GM23248 (cell line): Measurements from ENCODE around the gene PRKG2. TPM values are rescaled to one million over a fixed set of nuclear protein-coding genes. Genes with fewer than 3 reads are reported as not detected.

Experiments
- DNase-seq: peaks from one replicate; pipeline ENCODE4 v3.0.0-alpha.2; 2015
- H2AFZ ChIP-seq: fragments of 200-600 bp; sonication (generic); 2 replicates; pipeline ENCODE4 v1.6.1; 2016; ENCODE audit warnings: antibody characterized with exemption
- H3F3A ChIP-seq: fragments of 200-600 bp; sonication (generic); 2 replicates; pipeline ENCODE4 v1.6.1; 2016; ENCODE audit warnings: mild to moderate bottlenecking, antibody characterized with exemption, mixed run types; ENCODE audit not compliant: insufficient read depth
- H3K27ac ChIP-seq: fragments of 200-600 bp; sonication (generic); 2 replicates; pipeline ENCODE4 v1.5.1; 2016; ENCODE audit warnings: mild to moderate bottlenecking
- H3K27me3 ChIP-seq: fragments of 200-600 bp; sonication (generic); replicated peaks from 2 replicates; pipeline ENCODE4 v1.6.1; 2016; ENCODE audit warnings: mild to moderate bottlenecking; ENCODE audit not compliant: insufficient read depth
- H3K36me3 ChIP-seq: fragments of 200-600 bp; sonication (generic); 2 replicates; pipeline ENCODE4 v1.6.1; 2016; ENCODE audit warnings: low read depth, mild to moderate bottlenecking
- H3K4me1 ChIP-seq: fragments of 200-600 bp; sonication (generic); 2 replicates; pipeline ENCODE4 v1.6.1; 2016; ENCODE audit warnings: mild to moderate bottlenecking; ENCODE audit not compliant: insufficient read depth
- H3K4me2 ChIP-seq: fragments of 200-600 bp; sonication (generic); one replicate; pipeline ENCODE4 v1.6.1; 2016; ENCODE audit warnings: mild to moderate bottlenecking; ENCODE audit not compliant: unreplicated experiment
- H3K4me3 ChIP-seq: fragments of 200-600 bp; sonication (generic); 2 replicates; pipeline ENCODE4 v1.5.1; 2016; ENCODE audit warnings: mild to moderate bottlenecking
- H3K79me2 ChIP-seq: fragments of 200-600 bp; sonication (generic); 2 replicates; pipeline ENCODE4 v1.6.1; 2016; ENCODE audit warnings: mild to moderate bottlenecking; ENCODE audit not compliant: insufficient read depth
- H3K9ac ChIP-seq: fragments of 200-600 bp; sonication (generic); 2 replicates; pipeline ENCODE4 v1.6.1; 2016; ENCODE audit warnings: mild to moderate bottlenecking
- H3K9me2 ChIP-seq: fragments of 200-600 bp; sonication (generic); 2 replicates; pipeline ENCODE4 v1.6.1; 2016; ENCODE audit warnings: mixed run types, mild to moderate bottlenecking, moderate library complexity; ENCODE audit not compliant: insufficient read depth
- H3K9me3 ChIP-seq: fragments of 200-600 bp; sonication (generic); one replicate; pipeline ENCODE4 v1.6.1; 2017; ENCODE audit warnings: low read depth
- H4K20me1 ChIP-seq: fragments of 200-600 bp; sonication (generic); 2 replicates; pipeline ENCODE4 v1.6.0; 2016; ENCODE audit not compliant: insufficient read depth
- EZH2 ChIP-seq: fragments of 200-600 bp; sonication (generic); IDR thresholded peaks from 2 replicates; pipeline ENCODE4 v1.6.1; 2018; ENCODE audit warnings: antibody characterized with exemption, mild to moderate bottlenecking; ENCODE audit not compliant: insufficient read depth, poor library complexity, severe bottlenecking
- EZH2phosphoT487 ChIP-seq: fragments of 200-600 bp; sonication (generic); IDR thresholded peaks from 2 replicates; pipeline ENCODE4 v1.6.1; 2018; ENCODE audit warnings: antibody characterized with exemption, moderate library complexity, mild to moderate bottlenecking, low read depth; ENCODE audit not compliant: insufficient read depth
- WGBS, 2 experiments: methylation state at CpG; one replicate each; pipeline ENCODE4 v1.1.6; 2015 to 2017; ENCODE audit warnings: low lambda C conversion rate in 2 of 2, low coverage in 1 of 2; ENCODE audit errors: missing lambda C conversion rate in 2 of 2; 5-methylcytosine and 5-hydroxymethylcytosine counted together
- in situ Hi-C: fragments of 300-500 bp; cut with MboI; formaldehyde crosslinking; loops from 2 replicates; pipeline ENCODE4 v1.15.0; 2020
- polyA plus RNA-seq: library from polyadenylated mRNA; unstranded; fragments of >200 nt; fragmentation: Nextera tagmentation; extraction: Ambion mirVana; gene quantifications from 2 replicates; pipeline ENCODE4 v1.2.1, GENCODE V29; 2016
- total RNA-seq: library from RNA; depleted of rRNA; stranded (reverse); fragments of >200 nt; shearing (Covaris generic); gene quantifications from 2 replicates; pipeline ENCODE4 v1.2.3, GENCODE V29; 2014

PRKG2 gene
- total and polyA plus RNA-seq, 2 experiments from 2014 or later, result 4.7 to 7.3 TPM

DNA sequence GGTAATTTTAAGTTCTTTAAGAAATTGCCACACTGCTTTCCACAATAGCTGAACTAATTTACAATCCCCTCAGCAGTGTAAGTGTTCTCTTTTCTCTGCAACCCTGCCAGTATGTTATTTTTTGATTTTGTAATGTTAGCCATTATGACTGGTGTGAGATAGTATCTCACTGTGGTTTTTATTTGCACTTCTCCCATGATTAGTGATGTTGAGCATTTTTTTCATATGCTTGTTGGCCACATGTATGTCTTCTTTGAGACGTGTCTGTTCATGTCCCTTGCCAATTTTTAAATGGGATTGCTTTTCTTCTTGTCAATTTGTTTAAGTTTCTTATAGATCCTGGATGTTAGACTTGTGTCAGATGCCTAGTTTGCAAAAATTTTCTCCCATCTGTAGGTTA is 98.5 kb downstream of the PRKG2 start:
- Histone ChIP-seq H4K20me1 (no peaks in the 10 kb centered on the region), H3K4me2 (no peak overlapping the region), H2AFZ (no peak overlapping the region), H3K36me3 (no peaks in the 10 kb centered on the region), H3K27me3 (no peaks in the 10 kb centered on the region), H3K9me3 (no peaks in the 10 kb centered on the region), H3K79me2 (no peaks in the 10 kb centered on the region), H3K27ac (no peak overlapping the region), H3K9me2 (no peaks in the 10 kb centered on the region), H3K4me3 (no peak overlapping the region), H3K4me1 (peaks cover 9% of the 10 kb centered on the region), H3K9ac (no peak overlapping the region), H3F3A (no peaks in the 10 kb centered on the region)
- DNase-seq, result no peak
- WGBS, 2 experiments, result 21 to 35% methylated on average over 1 of the region's 1 CpG
- TF ChIP-seq EZH2phosphoT487 (no peak), EZH2 (no peak)
- in situ Hi-C loops, result no loop called here

DNA sequence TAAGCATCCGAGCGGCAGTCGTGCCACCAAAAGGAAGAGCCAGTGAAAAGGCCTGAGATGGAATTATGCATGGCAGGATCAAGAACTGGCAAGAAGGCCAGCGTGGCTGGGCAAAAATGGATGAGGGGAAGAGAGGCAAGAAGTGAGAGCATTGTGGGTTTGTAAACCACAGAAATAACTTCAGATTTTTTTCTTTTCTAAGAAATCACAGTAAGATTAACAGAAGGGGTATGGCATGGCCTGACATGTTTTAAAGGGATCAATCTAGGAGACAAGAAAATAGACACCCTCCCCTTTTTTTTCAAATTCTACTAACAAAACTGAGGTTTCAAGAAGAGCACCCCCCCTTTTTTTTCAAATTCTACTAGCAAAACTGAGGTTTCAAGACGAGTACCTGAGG is 102.0 kb downstream of the PRKG2 start:
- DNase-seq, result no peak

DNA sequence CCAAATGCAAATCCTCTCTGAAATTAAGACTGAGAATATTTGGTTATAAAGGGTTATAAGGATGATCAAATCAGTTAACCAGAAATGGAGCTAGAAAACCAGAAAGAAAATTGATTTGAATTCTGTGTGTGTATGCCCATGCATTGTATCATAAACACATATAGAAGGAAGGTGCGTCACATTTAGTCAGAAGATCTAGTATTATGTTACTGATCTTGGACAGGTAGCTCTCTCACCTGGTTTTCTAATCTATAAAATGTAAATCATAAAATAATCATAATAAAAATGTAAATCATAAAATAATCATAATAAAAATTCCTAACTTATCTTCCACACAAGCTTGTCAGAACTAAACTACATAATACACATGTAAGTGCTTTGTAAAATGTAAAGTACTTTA is 105.7 kb downstream of the PRKG2 start:
- no peaks in the 10 kb centered on the region for H3K9me2 ChIP-seq
- H3K4me1 ChIP-seq, result peaks cover 9% of the 10 kb centered on the region
- H3F3A ChIP-seq, result no peaks in the 10 kb centered on the region

More for the DNA sequence above, 102.0 kb downstream of the PRKG2 start:
- no peak for TF ChIP-seq EZH2
- TF ChIP-seq EZH2phosphoT487, result no peak
- Histone ChIP-seq H3F3A (no peaks in the 10 kb centered on the region), H3K79me2 (no peaks in the 10 kb centered on the region), H4K20me1 (no peaks in the 10 kb centered on the region), H3K9me2 (no peaks in the 10 kb centered on the region), H3K9ac (no peak overlapping the region), H3K27ac (no peak overlapping the region), H3K4me3 (no peak overlapping the region), H3K27me3 (no peaks in the 10 kb centered on the region), H3K4me2 (no peak overlapping the region), H2AFZ (no peak overlapping the region), H3K4me1 (peaks cover 9% of the 10 kb centered on the region), H3K9me3 (no peaks in the 10 kb centered on the region), H3K36me3 (no peaks in the 10 kb centered on the region)
- in situ Hi-C loops, result no loop called here
- 97 to 98% methylated on average over 5 of the region's 5 CpGs for WGBS, 2 experiments

DNA sequence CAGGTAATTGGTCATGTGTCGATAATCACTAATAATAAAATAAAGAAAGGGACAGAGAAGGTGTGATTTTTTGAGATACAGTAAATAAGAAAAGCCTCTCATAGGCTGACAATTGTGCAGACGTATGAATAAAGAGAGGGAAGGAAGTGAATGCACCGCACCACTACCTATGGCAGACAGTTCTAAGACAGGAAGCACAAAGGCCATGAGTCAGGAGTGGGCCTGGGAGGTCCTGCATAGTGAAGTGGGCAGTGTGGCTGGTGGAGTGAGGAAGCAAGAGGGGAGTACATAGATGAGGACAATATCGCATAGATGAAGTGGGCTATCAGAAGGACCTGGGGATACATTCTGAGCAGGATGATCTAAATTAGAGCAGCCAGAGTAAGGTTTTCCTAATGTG is 108.9 kb downstream of the PRKG2 start:
- no peak overlapping the region for H3K4me3 ChIP-seq
- WGBS, 2 experiments, result 97% methylated on average over 4 of the region's 4 CpGs
- H3F3A ChIP-seq, result no peaks in the 10 kb centered on the region
- H3K9me3 ChIP-seq, result no peaks in the 10 kb centered on the region
- TF ChIP-seq EZH2 (no peak), EZH2phosphoT487 (no peak)
- H3K27ac ChIP-seq, result no peak overlapping the region
- no peak overlapping the region for H3K9ac ChIP-seq
- no peak overlapping the region for H2AFZ ChIP-seq
- H3K9me2 ChIP-seq, result no peaks in the 10 kb centered on the region
- in situ Hi-C loops, result no loop called here
- H4K20me1 ChIP-seq, result no peaks in the 10 kb centered on the region
- H3K4me1 ChIP-seq, result no peaks in the 10 kb centered on the region
- no peaks in the 10 kb centered on the region for H3K36me3 ChIP-seq
- DNase-seq, result no peak
- no peaks in the 10 kb centered on the region for H3K27me3 ChIP-seq
- no peaks in the 10 kb centered on the region for H3K79me2 ChIP-seq
- no peak overlapping the region for H3K4me2 ChIP-seq

More for the DNA sequence above, 105.7 kb downstream of the PRKG2 start:
- H3K27me3 ChIP-seq, result no peaks in the 10 kb centered on the region
- no peak overlapping the region for H3K4me2 ChIP-seq
- H3K27ac ChIP-seq, result no peak overlapping the region
- no peaks in the 10 kb centered on the region for H4K20me1 ChIP-seq
- no peaks in the 10 kb centered on the region for H3K79me2 ChIP-seq
- WGBS, 2 experiments, result 97 to 100% methylated on average over 1 of the region's 1 CpG
- H3K9me3 ChIP-seq, result no peaks in the 10 kb centered on the region
- H3K36me3 ChIP-seq, result no peaks in the 10 kb centered on the region
- no peak overlapping the region for H3K9ac ChIP-seq
- no peak overlapping the region for H2AFZ ChIP-seq
- in situ Hi-C loops, result no loop called here
- no peak overlapping the region for H3K4me3 ChIP-seq
- DNase-seq, result no peak
- TF ChIP-seq EZH2 (no peak), EZH2phosphoT487 (no peak)

DNA sequence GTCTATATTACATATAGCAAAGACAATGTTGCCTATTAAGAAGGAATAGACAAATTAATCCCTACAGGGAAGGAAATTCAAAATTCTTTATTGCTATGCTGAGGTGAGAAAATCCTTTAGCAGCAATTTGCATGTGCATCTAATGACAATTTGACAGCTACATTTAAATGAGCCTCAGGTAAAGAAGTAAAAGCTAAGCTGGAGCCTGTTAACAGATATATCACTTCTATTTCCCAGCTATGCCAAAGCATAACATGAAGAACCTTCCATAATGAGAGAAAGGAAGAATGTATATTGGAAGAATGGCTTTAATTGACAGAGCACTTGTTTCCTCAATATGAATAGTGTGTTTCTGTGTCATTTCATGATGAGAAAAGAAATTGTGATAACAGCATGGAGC is 112.9 kb downstream of the PRKG2 start:
- no peaks in the 10 kb centered on the region for H3K9me3 ChIP-seq
- H2AFZ ChIP-seq, result no peak overlapping the region
- no peak overlapping the region for H3K27ac ChIP-seq
- no peaks in the 10 kb centered on the region for H3K9me2 ChIP-seq
- no peak overlapping the region for H3K9ac ChIP-seq
- TF ChIP-seq EZH2, result no peak
- TF ChIP-seq EZH2phosphoT487, result no peak
- H3F3A ChIP-seq, result no peaks in the 10 kb centered on the region
- DNase-seq, result no peak
- no peak overlapping the region for H3K4me3 ChIP-seq
- H3K4me1 ChIP-seq, result no peaks in the 10 kb centered on the region
- H3K4me2 ChIP-seq, result no peak overlapping the region
- in situ Hi-C loops, result no loop called here
- no peaks in the 10 kb centered on the region for H3K27me3 ChIP-seq
- H3K36me3 ChIP-seq, result no peaks in the 10 kb centered on the region
- no peaks in the 10 kb centered on the region for H3K79me2 ChIP-seq
- H4K20me1 ChIP-seq, result no peaks in the 10 kb centered on the region
